Measurements from ENCODE around the gene SAMM50. TPM values are rescaled to one million over a fixed set of nuclear protein-coding genes. Genes with fewer than 3 reads are reported as not detected.
A peak's percentile ranks its signal among the peaks of the same experiment; 100 is the strongest.

Gene SAMM50
- total RNA-seq, 2 donors from 2014 or later, result 54.4 to 56.0 TPM

DNA sequence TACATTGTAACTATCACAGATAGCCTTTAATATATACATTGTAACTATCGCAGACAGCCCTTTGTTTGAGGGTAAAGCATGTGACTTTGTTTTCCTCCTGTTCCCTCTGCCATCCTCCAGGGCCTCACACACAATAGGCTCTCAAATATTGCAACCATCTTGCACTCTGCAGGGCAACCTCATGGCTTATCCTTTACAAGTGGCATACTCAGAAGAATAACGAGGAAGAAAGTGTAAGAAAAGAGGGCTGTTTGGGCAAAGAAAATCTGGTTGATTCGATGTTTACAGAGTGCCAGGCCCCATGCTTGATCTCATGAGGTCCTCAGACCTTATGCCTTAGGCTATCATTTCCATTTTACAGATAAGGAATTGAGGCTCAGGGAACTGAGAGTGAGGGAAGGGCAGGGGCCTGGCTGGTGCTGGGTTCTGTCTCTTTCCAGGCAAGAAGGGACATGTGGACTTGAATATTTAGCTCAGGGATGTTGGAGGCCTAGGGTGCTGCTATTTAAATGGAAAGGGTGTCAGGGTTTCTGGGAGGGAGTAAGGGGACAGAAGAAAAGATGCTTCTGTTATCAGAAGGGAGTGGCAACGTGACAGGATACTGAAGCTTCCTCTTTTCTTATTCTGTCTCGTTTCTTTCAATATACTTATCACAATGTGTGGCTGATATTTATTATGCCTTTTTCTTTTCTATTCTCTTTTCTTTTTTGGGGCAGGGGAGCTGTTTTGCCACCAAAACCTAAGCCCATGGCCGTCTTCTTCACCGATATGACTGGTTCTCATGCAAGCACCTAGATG lies 1.1 kb upstream of the SAMM50 start:
- Mint-ChIP-seq H3K4me1 (peaks cover 19% of the 10 kb centered on the region), H3K27ac (no peak overlapping the region), H3K36me3 (ENCODE audit: low read depth) (peaks cover 9% of the 10 kb centered on the region), H3K4me3 (peak overlapping the region; percentile 83), H3K27me3 (ENCODE audit: insufficient read depth) (no peaks in the 10 kb centered on the region), H3K9me3 (no peaks in the 10 kb centered on the region)
- Histone ChIP-seq H3K27me3 (ENCODE audit: control insufficient read depth, insufficient read depth, low read length, poor library complexity, severe bottlenecking) (no peaks in the 10 kb centered on the region), H3K9me3 (ENCODE audit: control insufficient read depth, low read length) (no peaks in the 10 kb centered on the region), H3K36me3 (ENCODE audit: control insufficient read depth, insufficient read depth, low read length) (peaks cover 5% of the 10 kb centered on the region), H3K4me3 (ENCODE audit: low read length) (peak overlapping the region; percentile 97), H3K4me1 (ENCODE audit: control insufficient read depth, insufficient read depth, low read length) (no peaks in the 10 kb centered on the region), H3K9ac (ENCODE audit: extremely low read depth, low read length, poor library complexity, severe bottlenecking) (peak overlapping the region; percentile 71), H3K27ac (ENCODE audit: low read depth, low read length) (no peak overlapping the region)
- TF ChIP-seq, protein P1, sequence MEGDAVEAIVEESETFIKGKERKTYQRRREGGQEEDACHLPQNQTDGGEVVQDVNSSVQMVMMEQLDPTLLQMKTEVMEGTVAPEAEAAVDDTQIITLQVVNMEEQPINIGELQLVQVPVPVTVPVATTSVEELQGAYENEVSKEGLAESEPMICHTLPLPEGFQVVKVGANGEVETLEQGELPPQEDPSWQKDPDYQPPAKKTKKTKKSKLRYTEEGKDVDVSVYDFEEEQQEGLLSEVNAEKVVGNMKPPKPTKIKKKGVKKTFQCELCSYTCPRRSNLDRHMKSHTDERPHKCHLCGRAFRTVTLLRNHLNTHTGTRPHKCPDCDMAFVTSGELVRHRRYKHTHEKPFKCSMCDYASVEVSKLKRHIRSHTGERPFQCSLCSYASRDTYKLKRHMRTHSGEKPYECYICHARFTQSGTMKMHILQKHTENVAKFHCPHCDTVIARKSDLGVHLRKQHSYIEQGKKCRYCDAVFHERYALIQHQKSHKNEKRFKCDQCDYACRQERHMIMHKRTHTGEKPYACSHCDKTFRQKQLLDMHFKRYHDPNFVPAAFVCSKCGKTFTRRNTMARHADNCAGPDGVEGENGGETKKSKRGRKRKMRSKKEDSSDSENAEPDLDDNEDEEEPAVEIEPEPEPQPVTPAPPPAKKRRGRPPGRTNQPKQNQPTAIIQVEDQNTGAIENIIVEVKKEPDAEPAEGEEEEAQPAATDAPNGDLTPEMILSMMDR (conservative IDR thresholded peaks at IDR 0.05), result no peak
- DNase-seq, result no peak
- WGBS, 2 experiments (ENCODE audit: insufficient coverage in 1 of 2, insufficient read length in 1 of 2), result 50 to 60% methylated on average over 2 to 6 of the region's 7 CpGs

DNA sequence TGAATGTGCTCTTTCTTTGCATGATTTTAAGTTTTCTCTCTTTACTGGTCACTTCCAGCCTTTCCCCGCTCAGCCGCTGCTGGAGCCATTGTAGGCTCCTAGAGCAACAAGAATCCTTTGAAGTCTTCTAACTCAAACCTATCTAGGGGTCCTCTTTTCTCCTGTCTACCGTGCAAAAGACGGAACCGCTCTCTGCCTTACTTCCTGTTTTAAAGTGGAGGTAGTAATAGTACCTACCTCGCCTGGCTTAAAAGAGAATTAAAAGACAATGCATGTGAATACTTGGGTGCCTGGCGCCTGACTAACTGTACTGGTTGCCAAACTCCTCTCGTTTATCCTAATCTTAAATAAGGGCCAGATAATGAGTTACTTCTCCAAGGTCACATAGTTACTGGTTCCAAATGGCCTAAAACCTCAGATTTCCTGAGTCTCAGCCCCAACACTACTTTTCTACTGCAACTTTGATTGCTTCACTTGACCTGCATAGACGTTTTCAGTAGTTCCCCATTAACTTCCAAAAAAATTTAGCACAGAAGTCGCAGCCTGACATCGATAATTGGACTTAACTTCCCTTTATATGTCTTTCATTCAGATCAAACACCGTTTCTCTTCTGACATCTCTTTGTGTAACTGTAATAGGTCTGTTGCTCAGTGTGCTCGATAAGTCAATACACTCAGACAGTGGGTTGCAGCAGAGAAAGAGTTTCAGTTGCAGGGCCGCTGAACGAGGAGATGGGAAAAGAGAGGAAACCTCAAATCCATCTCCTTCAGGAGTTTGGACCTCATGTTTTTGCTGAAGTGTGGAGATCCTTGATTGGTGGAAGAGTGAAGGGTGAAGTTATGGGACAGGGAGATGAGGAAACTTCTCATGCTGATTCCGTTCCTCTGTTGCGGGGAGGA lies 891 bp downstream of the SAMM50 start:
- no peaks in the 10 kb centered on the region for H3K27me3 Mint-ChIP-seq (ENCODE audit: insufficient read depth)
- peak overlapping the region; percentile 97 for H3K4me3 ChIP-seq (ENCODE audit: low read length)
- H3K4me1 Mint-ChIP-seq, result peaks cover 19% of the 10 kb centered on the region
- DNase-seq, result no peak
- peak overlapping the region; percentile 71 for H3K9ac ChIP-seq (ENCODE audit: extremely low read depth, low read length, poor library complexity, severe bottlenecking)
- TF ChIP-seq, protein P1 (conservative IDR thresholded peaks at IDR 0.05), result no peak
- peaks cover 3% of the 10 kb centered on the region for H3K36me3 Mint-ChIP-seq (ENCODE audit: low read depth)
- peaks cover 4% of the 10 kb centered on the region for H3K36me3 ChIP-seq (ENCODE audit: control insufficient read depth, insufficient read depth, low read length)
- no peaks in the 10 kb centered on the region for H3K4me1 ChIP-seq (ENCODE audit: control insufficient read depth, insufficient read depth, low read length)
- WGBS, 2 experiments (ENCODE audit: insufficient coverage in 1 of 2, insufficient read length in 1 of 2), result 46 to 47% methylated on average over 10 to 17 of the region's 17 CpGs
- H3K9me3 ChIP-seq (ENCODE audit: control insufficient read depth, low read length), result no peaks in the 10 kb centered on the region
- H3K9me3 Mint-ChIP-seq, result no peaks in the 10 kb centered on the region
- peak overlapping the region; percentile 77 for H3K27ac ChIP-seq (ENCODE audit: low read depth, low read length)
- H3K4me3 Mint-ChIP-seq, result peak overlapping the region; percentile 83
- no peaks in the 10 kb centered on the region for H3K27me3 ChIP-seq (ENCODE audit: control insufficient read depth, insufficient read depth, low read length, poor library complexity, severe bottlenecking)
- H3K27ac Mint-ChIP-seq, result peak overlapping the region; percentile 88

DNA sequence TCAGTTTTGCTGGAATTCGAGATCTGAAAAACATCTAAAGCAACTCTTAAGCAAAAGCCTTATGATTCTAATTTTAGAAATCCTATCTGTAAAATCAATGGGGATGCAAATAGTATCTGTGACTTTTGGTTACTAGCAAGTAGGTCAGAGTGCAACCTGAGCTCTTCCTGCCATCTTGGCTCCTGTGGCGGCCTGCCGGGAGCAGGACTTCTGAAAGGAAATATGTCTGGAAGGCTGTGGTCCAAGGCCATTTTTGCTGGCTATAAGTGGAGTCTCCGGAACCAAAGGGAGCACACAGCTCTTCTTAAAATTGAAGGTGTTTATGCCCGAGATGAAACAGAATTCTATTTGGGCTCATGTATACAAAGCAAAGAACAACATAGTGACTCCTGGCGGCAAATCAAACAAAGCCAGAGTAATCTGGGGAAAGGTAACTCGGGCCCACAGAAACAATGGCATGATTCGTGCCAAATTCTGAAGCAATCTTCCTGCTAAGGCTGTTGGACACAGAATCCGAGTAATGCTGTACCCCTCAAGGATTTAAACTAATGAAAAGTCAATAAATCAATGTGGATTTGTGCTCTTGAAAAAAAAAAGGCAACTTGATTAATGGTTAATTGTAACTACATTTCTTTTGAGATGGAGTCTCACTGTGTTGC lies 1.7 kb downstream of the SAMM50 start:
- Histone ChIP-seq H3K36me3 (ENCODE audit: control insufficient read depth, insufficient read depth, low read length) (peaks cover 4% of the 10 kb centered on the region), H3K27ac (ENCODE audit: low read depth, low read length) (no peak overlapping the region), H3K9ac (ENCODE audit: extremely low read depth, low read length, poor library complexity, severe bottlenecking) (no peak overlapping the region), H3K4me1 (ENCODE audit: control insufficient read depth, insufficient read depth, low read length) (no peaks in the 10 kb centered on the region), H3K9me3 (ENCODE audit: control insufficient read depth, low read length) (no peaks in the 10 kb centered on the region), H3K27me3 (ENCODE audit: control insufficient read depth, insufficient read depth, low read length, poor library complexity, severe bottlenecking) (no peaks in the 10 kb centered on the region), H3K4me3 (ENCODE audit: low read length) (peak overlapping the region; percentile 97)
- TF ChIP-seq, protein P1 (conservative IDR thresholded peaks at IDR 0.05), result no peak
- 95 to 97% methylated on average over 7 to 9 of the region's 9 CpGs for WGBS, 2 experiments (ENCODE audit: insufficient coverage in 1 of 2, insufficient read length in 1 of 2)
- H3K4me1 Mint-ChIP-seq, result peaks cover 19% of the 10 kb centered on the region
- H3K27me3 Mint-ChIP-seq (ENCODE audit: insufficient read depth), result no peaks in the 10 kb centered on the region
- peaks cover 3% of the 10 kb centered on the region for H3K36me3 Mint-ChIP-seq (ENCODE audit: low read depth)
- no peak for DNase-seq
- H3K4me3 Mint-ChIP-seq, result peak overlapping the region; percentile 83
- no peak overlapping the region for H3K27ac Mint-ChIP-seq
- no peaks in the 10 kb centered on the region for H3K9me3 Mint-ChIP-seq
